Measurements from ENCODE around the gene PSMB11. TPM values are rescaled to one million over a fixed set of nuclear protein-coding genes. Genes with fewer than 3 reads are reported as not detected.

PSMB11 gene
- total RNA-seq, 4 donors from 2014 or later: not detected

GRCh38 chr14:23021889-23022442 lies 20.0 kb upstream of the PSMB11 start:
- DNase-seq: no peak
- H3K27me3 ChIP-seq: no peaks in the 10 kb centered on the region
- TF ChIP-seq CTCF (IDR thresholded peaks at IDR 0.05) (no peak), POLR2A (IDR thresholded peaks at IDR 0.05) (no peak)
- H3K4me3 ChIP-seq: no peak overlapping the region
- no peak overlapping the region for H3K27ac ChIP-seq
- H3K36me3 ChIP-seq: peaks cover 0 to 39% (median 15%) of the 10 kb centered on the region in 3 donors
- H3K9me3 ChIP-seq: no peaks in the 10 kb centered on the region
- 64 to 72% methylated on average over 7 of the region's 7 CpGs for WGBS, 2 donors
- no peaks in the 10 kb centered on the region for H3K4me1 ChIP-seq
- intact Hi-C loops (cut with DNase I): no loop called here

GRCh38 chr14:23023022-23023794 lies 18.8 kb upstream of the PSMB11 start:
- 70 to 77% methylated on average over 8 of the region's 8 CpGs for WGBS, 2 donors
- no peak for DNase-seq
- H3K36me3 ChIP-seq: peaks cover 0 to 51% (median 15%) of the 10 kb centered on the region in 3 donors
- H3K27ac ChIP-seq: no peak overlapping the region
- intact Hi-C loops (cut with DNase I): no loop called here
- H3K9me3 ChIP-seq: no peaks in the 10 kb centered on the region
- peaks cover 0 to 3% (median 0%) of the 10 kb centered on the region in 3 donors for H3K4me1 ChIP-seq
- no peaks in the 10 kb centered on the region for H3K27me3 ChIP-seq
- TF ChIP-seq CTCF (IDR thresholded peaks at IDR 0.05) (no peak), POLR2A (IDR thresholded peaks at IDR 0.05) (no peak)
- H3K4me3 ChIP-seq: no peak overlapping the region

- H3K9me3 ChIP-seq: no peaks in the 10 kb centered on the region
- H3K27me3 ChIP-seq: no peaks in the 10 kb centered on the region
- peaks cover 0 to 57% (median 15%) of the 10 kb centered on the region in 3 donors for H3K36me3 ChIP-seq
- peaks cover 0 to 8% (median 0%) of the 10 kb centered on the region in 3 donors for H3K4me1 ChIP-seq
- H3K27ac ChIP-seq: no peak overlapping the region
- WGBS, 2 donors: 89 to 100% methylated on average over 2 of the region's 2 CpGs
- TF ChIP-seq CTCF (IDR thresholded peaks at IDR 0.05): no peak
- TF ChIP-seq POLR2A (IDR thresholded peaks at IDR 0.05): no peak
- H3K4me3 ChIP-seq: no peak overlapping the region
- intact Hi-C loops (cut with DNase I): no loop called here
- no peak for DNase-seq
Observed at GRCh38 chr14:23023795-23024152, 18.2 kb upstream of the PSMB11 start.

GRCh38 chr14:23024612-23025075 lies 17.4 kb upstream of the PSMB11 start:
- no peaks in the 10 kb centered on the region for H3K27me3 ChIP-seq
- intact Hi-C loops (cut with DNase I): no loop called here
- H3K36me3 ChIP-seq: peaks cover 0 to 66% (median 15%) of the 10 kb centered on the region in 3 donors
- no peak overlapping the region for H3K27ac ChIP-seq
- H3K9me3 ChIP-seq: no peaks in the 10 kb centered on the region
- no peak for TF ChIP-seq POLR2A (IDR thresholded peaks at IDR 0.05)
- TF ChIP-seq CTCF (IDR thresholded peaks at IDR 0.05): no peak
- H3K4me1 ChIP-seq: peaks cover 0 to 15% (median 0%) of the 10 kb centered on the region in 3 donors
- 63 to 73% methylated on average over 7 of the region's 7 CpGs for WGBS, 2 donors
- no peak overlapping the region for H3K4me3 ChIP-seq
- no peak for DNase-seq

- Histone ChIP-seq H3K4me3 (no peak overlapping the region), H3K36me3 (peaks cover 0 to 72% (median 15%) of the 10 kb centered on the region in 3 donors), H3K27ac (no peak overlapping the region), H3K4me1 (peaks cover 0 to 15% (median 0%) of the 10 kb centered on the region in 3 donors), H3K27me3 (no peaks in the 10 kb centered on the region), H3K9me3 (no peaks in the 10 kb centered on the region)
- no peak for DNase-seq
- 72 to 76% methylated on average over 4 of the region's 4 CpGs for WGBS, 2 donors
- intact Hi-C loops (cut with DNase I): no loop called here
- TF ChIP-seq CTCF (IDR thresholded peaks at IDR 0.05): no peak
- no peak for TF ChIP-seq POLR2A (IDR thresholded peaks at IDR 0.05)
Observed at GRCh38 chr14:23025151-23025814, 16.7 kb upstream of the PSMB11 start.
